HepG2 (cell line): Measurements from ENCODE around the gene LRFN2.

Experiments used
- CCAR2 ChIP-seq: fragments of 200-400 bp; formaldehyde crosslinking; optimal IDR thresholded peaks from 2 replicates; pipeline ENCODE3; 2018; ENCODE audit warnings: low read depth, mild to moderate bottlenecking, low read length, moderate library complexity
- CTCF ChIP-seq: sonication (generic); formaldehyde crosslinking; IDR thresholded peaks from 2 replicates; pipeline ENCODE4 v1.5.0; 2020; ENCODE audit warnings: mild to moderate bottlenecking, missing genetic modification reagents, moderate library complexity
- RORA ChIP-seq: sonication (generic); formaldehyde crosslinking; IDR thresholded peaks from 2 replicates; pipeline ENCODE4 v1.5.0; 2020; ENCODE audit warnings: mild to moderate bottlenecking, missing genetic modification reagents, moderate library complexity
- ZNF430 ChIP-seq: sonication (generic); formaldehyde crosslinking; IDR thresholded peaks from 2 replicates; pipeline ENCODE4 v1.9.0; 2021; ENCODE audit warnings: mild to moderate bottlenecking, missing genetic modification reagents

- TF ChIP-seq CTCF (CRISPR knock-in tag) (no peak), RORA (no peak), CCAR2 (no peak), ZNF430 (no peak)
Observed at GRCh38 chr6:40629463-40629862, 42.3 kb upstream of the LRFN2 start.
